CD4-positive, alpha-beta T cell treated with Interferon gamma for 1 hour (primary cell): ENCODE measurements around the gene ZNHIT3.
"Not testable (repeated sequence)": the region's sequence is repeated elsewhere in the genome, so short reads cannot be mapped to it uniquely, and the experiment has no call there.

Experiments
- DNase-seq: peaks from one replicate; pipeline ENCODE4 v3.0.0-alpha.2; 2020

ZNHIT3 gene

GRCh38 chr17:36486204-36487194 is at the start of gene ZNHIT3:
ZNHIT3 (plus strand) TSS chr17:36486681; CDS start chr17:36486700, 19 bp downstream.
- DNase-seq, result peak; percentile 89

GRCh38 chr17:36441792-36442191 is 44.7 kb upstream of the ZNHIT3 start:
- not testable (repeated sequence) for DNase-seq

- no peak for DNase-seq
These were observed 42.7 kb upstream of the ZNHIT3 start for GRCh38 chr17:36443777-36444176.

GRCh38 chr17:36449997-36450396 is 36.5 kb upstream of the ZNHIT3 start:
- not testable (repeated sequence) for DNase-seq

GRCh38 chr17:36452888-36453287 is 33.6 kb upstream of the ZNHIT3 start:
- not testable (repeated sequence) for DNase-seq

- DNase-seq, result not testable (repeated sequence)
These were observed 28.8 kb upstream of the ZNHIT3 start for GRCh38 chr17:36457701-36458100.

- no peak for DNase-seq
These were observed 27.4 kb upstream of the ZNHIT3 start for GRCh38 chr17:36459045-36459444.

- no peak for DNase-seq
These were observed 26.9 kb upstream of the ZNHIT3 start for GRCh38 chr17:36459601-36460000.

GRCh38 chr17:36460265-36460937 is 26.1 kb upstream of the ZNHIT3 start:
- no peak for DNase-seq

GRCh38 chr17:36461330-36462110 is 25.0 kb upstream of the ZNHIT3 start:
- no peak for DNase-seq

- DNase-seq, result peak; percentile 19
These were observed 22.3 kb upstream of the ZNHIT3 start for GRCh38 chr17:36463916-36464764.

- no peak for DNase-seq
These were observed 21.8 kb upstream of the ZNHIT3 start for GRCh38 chr17:36464765-36465088.

- DNase-seq, result no peak
These were observed 17.4 kb upstream of the ZNHIT3 start for GRCh38 chr17:36468903-36469635.

GRCh38 chr17:36469733-36470132 is 16.7 kb upstream of the ZNHIT3 start:
- DNase-seq, result no peak

GRCh38 chr17:36470499-36470898 is 16.0 kb upstream of the ZNHIT3 start:
- no peak for DNase-seq

- no peak for DNase-seq
These were observed 11.9 kb upstream of the ZNHIT3 start for GRCh38 chr17:36474571-36474970.

GRCh38 chr17:36475346-36475970 is 11.0 kb upstream of the ZNHIT3 start:
- no peak for DNase-seq

- DNase-seq, result no peak
These were observed 4.7 kb upstream of the ZNHIT3 start for GRCh38 chr17:36481829-36482228.

- DNase-seq, result peak; percentile 75
These were observed 3.6 kb upstream of the ZNHIT3 start for GRCh38 chr17:36482611-36483504.

- DNase-seq, result not testable (repeated sequence)
These were observed 2.5 kb upstream of the ZNHIT3 start for GRCh38 chr17:36484021-36484420.
